Measurements from ENCODE around the gene SH3PXD2A.
"Not testable (repeated sequence)": the region's sequence is repeated elsewhere in the genome, so short reads cannot be mapped to it uniquely, and the experiment has no call there.

The SH3PXD2A gene

GRCh38 chr10:103636492-103636891, 218.9 kb downstream of the SH3PXD2A start:
- no peak for DNase-seq

GRCh38 chr10:103635580-103635979, 219.8 kb downstream of the SH3PXD2A start:
- DNase-seq: no peak

- no peak for DNase-seq
Measured at GRCh38 chr10:103633846-103634245, 221.5 kb downstream of the SH3PXD2A start.

- DNase-seq: not testable (repeated sequence)
Measured at GRCh38 chr10:103632871-103633270, 222.5 kb downstream of the SH3PXD2A start.

GRCh38 chr10:103632247-103632642, 223.1 kb downstream of the SH3PXD2A start:
- no peak for DNase-seq

GRCh38 chr10:103630156-103630555, 225.2 kb downstream of the SH3PXD2A start:
- DNase-seq: no peak

GRCh38 chr10:103629581-103629980, 225.8 kb downstream of the SH3PXD2A start:
- no peak for DNase-seq

- no peak for DNase-seq
Measured at GRCh38 chr10:103627893-103628292, 227.5 kb downstream of the SH3PXD2A start.

- no peak for DNase-seq
Measured at GRCh38 chr10:103627111-103627892, 228.1 kb downstream of the SH3PXD2A start.

GRCh38 chr10:103626178-103626577, 229.2 kb downstream of the SH3PXD2A start:
- DNase-seq: no peak

GRCh38 chr10:103622935-103623574, 232.3 kb downstream of the SH3PXD2A start:
- no peak for DNase-seq

GRCh38 chr10:103622286-103622685, 233.1 kb downstream of the SH3PXD2A start:
- no peak for DNase-seq

GRCh38 chr10:103621783-103622125, 233.6 kb downstream of the SH3PXD2A start:
- DNase-seq: no peak

- no peak for DNase-seq
Measured at GRCh38 chr10:103620891-103621782, 234.2 kb downstream of the SH3PXD2A start.

GRCh38 chr10:103620352-103620740, 235.0 kb downstream of the SH3PXD2A start:
- DNase-seq: no peak

GRCh38 chr10:103619424-103620351, 235.7 kb downstream of the SH3PXD2A start:
- no peak for DNase-seq

- no peak for DNase-seq
Measured at GRCh38 chr10:103618575-103619423, 236.6 kb downstream of the SH3PXD2A start.

GRCh38 chr10:103617602-103618385, 237.6 kb downstream of the SH3PXD2A start:
- DNase-seq: no peak

GRCh38 chr10:103616705-103617601, 238.4 kb downstream of the SH3PXD2A start:
- DNase-seq: no peak
